RWPE1 (cell line): Measurements from ENCODE around the gene VPS72.

Source experiments
- CTCF ChIA-PET: fragments of 350-600 bp; sonication (Branson Sonifier 250); formaldehyde crosslinking; extraction: SDS; loops from one replicate; lab custom pipeline; 2021; lab: Yijun Ruan, JAX
- POLR2A ChIA-PET: fragments of 400-600 bp; formaldehyde crosslinking; extraction: SDS; loops from one replicate; lab custom pipeline; 2020; ENCODE audit warnings: antibody characterized with exemption; ENCODE audit not compliant: low non-redundant PET; lab: Yijun Ruan, JAX
- DNase-seq: peaks from one replicate; pipeline ENCODE4 v3.0.0; 2012; ENCODE audit warnings: low spot score
- H3K27ac ChIP-seq: fragments of 450-650 bp; 2 replicates; pipeline ENCODE4 v1.5.1; 2017
- CTCF ChIP-seq: fragments of 450-650 bp; conservative IDR thresholded peaks from 2 replicates; pipeline ENCODE4 v1.5.1; 2017; ENCODE audit warnings: low read depth, mild to moderate bottlenecking

The VPS72 gene

DNA sequence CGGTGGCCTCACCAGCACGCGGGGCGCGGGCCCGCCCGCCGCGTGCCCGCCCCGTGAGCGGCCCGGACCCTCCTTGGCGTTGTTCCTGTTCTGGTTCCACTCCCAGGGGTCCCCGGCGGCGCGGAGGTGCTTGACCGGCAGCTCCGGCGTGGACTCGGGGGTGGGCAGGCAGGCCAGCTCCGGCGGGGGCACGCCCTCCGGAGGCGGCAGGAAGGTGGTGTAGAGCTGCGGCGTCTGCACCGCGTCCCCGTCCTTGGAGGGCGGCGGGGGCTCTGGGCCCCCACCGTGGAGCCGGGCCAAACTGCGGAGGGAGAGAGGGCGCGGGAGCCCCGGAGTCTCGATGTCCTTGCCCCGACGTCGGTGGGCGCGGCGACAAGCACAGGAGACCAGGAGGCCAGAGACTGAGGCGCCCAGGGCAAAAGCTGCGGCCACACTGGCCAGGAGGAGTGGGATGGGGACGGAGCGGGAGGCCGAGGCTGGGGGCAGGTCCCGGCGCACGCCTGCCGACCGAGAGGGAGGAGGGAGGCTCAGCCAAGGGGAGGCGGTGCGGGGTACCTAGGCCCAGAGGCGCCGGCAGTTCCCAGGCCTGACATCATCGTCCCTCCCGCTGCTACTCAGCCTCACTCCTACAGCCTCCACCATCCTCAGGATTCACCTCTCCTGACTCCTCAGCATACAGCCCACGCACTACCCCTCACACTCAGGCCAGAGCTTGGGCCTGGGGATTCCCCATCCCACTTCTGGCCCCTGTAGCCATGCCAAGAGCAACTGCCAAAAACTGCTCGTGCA, 56.8 kb downstream of the VPS72 start:
- TF ChIP-seq CTCF = no peak
- DNase-seq = no peak
- ChIA-PET POLR2A (no interaction called here), CTCF (interaction anchor here (0.6 kb wide), 1 partner anchor 118 kb away, joined by 3 read pairs; no protein-coding TSS in a partner anchor)
- H3K27ac ChIP-seq = no peak overlapping the region

- no peak for TF ChIP-seq CTCF
- DNase-seq = no peak
- ChIA-PET CTCF (interaction anchor here (0.6 kb wide), 1 partner anchor 335 kb away, joined by 3 read pairs; no protein-coding TSS in a partner anchor), POLR2A (no interaction called here)
- H3K27ac ChIP-seq = no peak overlapping the region
Measured at GRCh38 chr1:151132335-151133017, 57.5 kb downstream of the VPS72 start.

DNA sequence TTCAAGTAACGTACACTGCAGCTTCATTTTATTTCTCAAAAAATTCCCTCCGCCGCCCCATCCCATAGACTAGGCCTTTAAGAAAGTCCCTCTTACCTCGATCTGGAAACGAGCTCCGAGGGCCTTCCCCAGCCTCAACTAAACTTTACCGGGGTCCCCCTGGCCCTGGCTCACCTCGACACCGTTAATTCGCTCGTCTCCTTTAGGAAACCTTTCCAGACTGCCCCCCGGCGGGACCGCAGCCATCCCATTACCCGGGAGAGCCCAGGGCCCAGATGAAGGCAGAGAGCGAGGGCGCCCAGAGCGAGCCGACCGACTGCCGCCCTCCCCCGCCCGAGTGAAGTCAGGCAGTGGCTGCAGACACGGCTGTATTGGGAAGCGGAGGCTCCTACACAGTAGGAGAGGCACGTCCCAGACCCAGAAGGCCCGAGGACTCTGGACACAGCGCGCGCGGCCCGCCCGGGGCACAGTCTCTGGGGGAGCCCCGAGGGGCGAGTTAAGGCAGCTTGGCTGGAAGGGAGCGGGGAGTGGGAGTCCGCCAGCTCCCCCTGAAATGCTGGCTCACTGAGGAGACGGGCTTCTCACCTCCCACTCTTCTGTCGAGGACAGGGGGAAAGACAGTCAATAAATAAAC, 58.2 kb downstream of the VPS72 start:
- CTCF ChIA-PET = interaction anchor here (0.6 to 0.7 kb wide), 3 partner anchors 10 to 335 kb away, joined by 3 to 4 read pairs (median 3); no protein-coding TSS in a partner anchor
- peak overlapping the region; percentile 23; the same call in 1 of the 2 replicates for H3K27ac ChIP-seq
- POLR2A ChIA-PET = no interaction called here
- no peak for TF ChIP-seq CTCF
- DNase-seq = no peak

GRCh38 chr1:151130987-151131586, 58.9 kb downstream of the VPS72 start:
- ChIA-PET POLR2A (no interaction called here), CTCF (interaction anchor here (0.6 to 0.7 kb wide), 2 partner anchors 11 to 121 kb away, joined by 3 to 4 read pairs; no protein-coding TSS in a partner anchor)
- DNase-seq = peak; percentile 71
- no peak for TF ChIP-seq CTCF
- H3K27ac ChIP-seq = peak overlapping the region; percentile 23

DNA sequence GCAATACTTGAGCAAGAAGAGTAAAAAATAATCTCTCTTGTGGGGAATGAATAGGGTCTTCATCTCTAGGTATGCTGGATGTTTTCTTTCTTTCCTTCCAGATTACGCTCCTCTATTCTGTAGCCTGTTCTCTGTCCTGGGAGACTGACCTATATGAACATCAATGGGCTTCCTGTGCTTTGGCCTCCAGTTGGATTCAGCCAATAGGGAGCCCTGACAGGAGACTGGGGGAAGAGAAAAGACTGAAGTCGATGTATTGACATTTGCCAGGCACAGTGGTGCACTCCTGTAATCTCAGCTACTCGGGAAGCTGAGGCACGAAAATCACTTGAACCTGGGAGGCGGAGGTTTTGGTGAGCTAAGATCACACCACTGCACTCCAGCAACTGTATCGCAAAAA, 61.2 kb downstream of the VPS72 start:
- ChIA-PET CTCF (no interaction called here), POLR2A (no interaction called here)
- no peak overlapping the region for H3K27ac ChIP-seq
- DNase-seq = no peak
- no peak for TF ChIP-seq CTCF
